Islet precursor cell (in vitro differentiated cells): ENCODE results near the gene DCAF5.
"Not testable (repeated sequence)": the region's sequence is repeated elsewhere in the genome, so short reads cannot be mapped to it uniquely, and the experiment has no call there.

Source experiments
- DNase-seq: peaks from one replicate; pipeline ENCODE4 v3.0.0-alpha.2; 2018

DCAF5 gene

GRCh38 chr14:69152902-69153151, at the start of gene DCAF5:
Gene DCAF5, minus strand, starts transcription at chr14:69153119. Its CDS starts 141 bp downstream, at chr14:69152978.
- DNase-seq: peak; percentile 98

GRCh38 chr14:69199786-69200185, 46.9 kb upstream of the DCAF5 start:
- DNase-seq: no peak

- no peak for DNase-seq
These were observed 40.8 kb upstream of the DCAF5 start for GRCh38 chr14:69193721-69194120.

- DNase-seq: peak; percentile 97
These were observed 38.6 kb upstream of the DCAF5 start, which contains the start of gene EXD2 for GRCh38 chr14:69191340-69192111. Gene EXD2, plus strand, starts transcription at chr14:69191498. Its CDS starts 17,973 bp downstream, at chr14:69209471.

- DNase-seq: no peak
These were observed 37.3 kb upstream of the DCAF5 start for GRCh38 chr14:69190191-69190590.

GRCh38 chr14:69183735-69184134, 30.8 kb upstream of the DCAF5 start:
- no peak for DNase-seq

- not testable (repeated sequence) for DNase-seq
These were observed 29.7 kb upstream of the DCAF5 start for GRCh38 chr14:69182580-69182979.

- no peak for DNase-seq
These were observed 28.6 kb upstream of the DCAF5 start for GRCh38 chr14:69181491-69181890.

GRCh38 chr14:69175130-69175529, 22.2 kb upstream of the DCAF5 start:
- no peak for DNase-seq

- no peak for DNase-seq
These were observed 18.6 kb upstream of the DCAF5 start for GRCh38 chr14:69171569-69171968.

GRCh38 chr14:69170839-69171238, 17.9 kb upstream of the DCAF5 start:
- no peak for DNase-seq

GRCh38 chr14:69165787-69166186, 12.9 kb upstream of the DCAF5 start:
- DNase-seq: not testable (repeated sequence)

GRCh38 chr14:69161590-69161989, 8.7 kb upstream of the DCAF5 start:
- no peak for DNase-seq

- no peak for DNase-seq
These were observed 3.3 kb upstream of the DCAF5 start for GRCh38 chr14:69156224-69156623.

GRCh38 chr14:69154779-69155178, 1.9 kb upstream of the DCAF5 start:
- peak; percentile 55 for DNase-seq

- no peak for DNase-seq
These were observed 953 bp upstream of the DCAF5 start for GRCh38 chr14:69153873-69154270.

- no peak for DNase-seq
These were observed 393 bp upstream of the DCAF5 start for GRCh38 chr14:69153152-69153872.

GRCh38 chr14:69152181-69152901, 578 bp downstream of the DCAF5 start:
- peak; percentile 54 for DNase-seq

- DNase-seq: peak; percentile 89
These were observed 1.3 kb downstream of the DCAF5 start for GRCh38 chr14:69151458-69152180.

GRCh38 chr14:69149461-69150244, 3.3 kb downstream of the DCAF5 start:
- no peak for DNase-seq

GRCh38 chr14:69142101-69142500, 10.8 kb downstream of the DCAF5 start:
- DNase-seq: no peak

GRCh38 chr14:69141550-69141949, 11.4 kb downstream of the DCAF5 start:
- DNase-seq: no peak
